Measurements from ENCODE around the gene ISX. TPM values are rescaled to one million over a fixed set of nuclear protein-coding genes. Genes with fewer than 3 reads are reported as not detected.

Gene ISX
- total and polyA plus RNA-seq, 2 donors (not counting 1 experiment from before 2014, with no cell fraction given): not detected

DNA sequence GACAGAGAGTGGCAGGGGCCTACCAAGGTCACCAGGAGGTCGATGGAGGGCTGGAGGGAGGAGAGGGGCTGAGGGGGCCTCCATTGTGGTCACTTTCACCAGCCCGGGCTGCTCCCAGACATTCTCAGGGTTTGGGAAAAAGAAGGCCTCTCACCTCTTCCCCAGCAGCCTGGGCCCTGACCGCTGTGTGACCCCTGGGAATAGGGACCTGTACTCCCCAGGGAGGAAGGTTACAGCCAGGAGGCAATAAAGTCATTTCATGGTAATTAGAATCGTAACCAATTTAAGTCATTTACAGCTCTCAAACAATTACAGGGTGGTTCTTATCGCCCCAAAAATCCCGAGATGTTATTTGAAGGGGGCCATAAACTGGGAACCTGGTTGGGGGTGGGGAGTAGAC is 37.8 kb downstream of the ISX start:
- Histone ChIP-seq H3K27ac (ENCODE audit: low read length in 2 of 2) (no peak overlapping the region), H3K4me2 (replicated peaks; ENCODE audit: low read depth, low read length, poor library complexity, severe bottlenecking) (no peak overlapping the region), H3K4me3 (ENCODE audit: control extremely low read depth in 1 of 5, extremely low read depth in 1 of 5, insufficient read depth in 1 of 5, low read depth in 2 of 5, low read length in 4 of 5) (no peak overlapping the region), H2AFZ (ENCODE audit: insufficient read depth, low read depth, low read length, poor library complexity, severe bottlenecking) (no peak overlapping the region), H3K79me2 (ENCODE audit: control insufficient read depth, insufficient read depth, low read length) (no peaks in the 10 kb centered on the region), H3K27me3 (replicated peaks in 1 of 4; ENCODE audit: control extremely low read depth in 1 of 4, control insufficient read depth in 3 of 4, insufficient read depth in 4 of 4, low read length in 3 of 4) (peaks cover 0 to 6% (median 2%) of the 10 kb centered on the region in 4 experiments), H3K9ac (ENCODE audit: low read length) (no peak overlapping the region), H3K4me1 (ENCODE audit: control insufficient read depth in 2 of 2, insufficient read depth in 2 of 2, low read length in 2 of 2) (no peaks in the 10 kb centered on the region), H3K9me3 (ENCODE audit: control extremely low read depth in 1 of 3, control insufficient read depth in 2 of 3, insufficient read depth in 1 of 3, low read length in 2 of 3) (peaks cover 1 to 6% (median 6%) of the 10 kb centered on the region in 3 donors), H4K20me1 (ENCODE audit: control insufficient read depth, insufficient read depth, low read length, poor library complexity, severe bottlenecking) (no peaks in the 10 kb centered on the region), H3K36me3 (replicated peaks in 1 of 2; ENCODE audit: control extremely low read depth in 1 of 2, control insufficient read depth in 1 of 2, extremely low read depth in 1 of 2, insufficient read depth in 2 of 2, low read length in 1 of 2) (no peaks in the 10 kb centered on the region)
- intact Hi-C loops (cut with micrococcal nuclease): no loop called here
- DNase-seq (no peak), ATAC-seq (ENCODE audit: low read depth) (no peak)
- peaks cover 2% of the 10 kb centered on the region for H3K9me3 Mint-ChIP-seq (ENCODE audit: insufficient read depth)
- H3K4me1 Mint-ChIP-seq: no peaks in the 10 kb centered on the region
- no peak overlapping the region for H3K4me3 Mint-ChIP-seq
- WGBS (ENCODE audit: insufficient coverage): no CpG with 5 or more reads among the region's 6 CpGs
- TF ChIP-seq EZH2 (IDR thresholded peaks at IDR 0.05; ENCODE audit: borderline replicate concordance, insufficient read depth, low read depth, low read length, poor library complexity, severe bottlenecking) (no peak), CTCF (IDR thresholded peaks at IDR 0.05) (no peak)
- POLR2A ChIA-PET: no interaction called here
- CTCF ChIA-PET: no interaction called here
- no peak overlapping the region for H3K27ac Mint-ChIP-seq
- H3K27me3 Mint-ChIP-seq: peaks cover 30% of the 10 kb centered on the region

DNA sequence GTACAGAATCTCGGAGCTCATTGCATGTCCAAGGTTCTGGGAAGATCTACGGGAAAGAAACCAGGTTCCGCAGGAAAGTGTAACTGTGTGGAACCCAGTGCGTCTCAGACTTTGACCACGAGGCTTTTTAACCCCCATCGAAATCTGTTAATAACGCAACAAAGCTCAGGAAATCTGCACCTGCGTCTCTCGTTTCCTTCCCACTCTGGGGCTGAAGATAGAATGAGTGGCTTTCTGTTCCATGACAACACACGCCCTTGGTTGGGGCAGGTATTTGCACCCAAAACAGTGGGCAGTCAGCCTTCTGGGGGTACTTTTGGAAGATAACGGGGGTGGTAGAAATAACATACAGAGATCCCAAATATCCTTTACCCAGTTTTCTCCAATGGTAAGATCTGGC is 38.5 kb downstream of the ISX start:
- Histone ChIP-seq H2AFZ (ENCODE audit: insufficient read depth, low read depth, low read length, poor library complexity, severe bottlenecking) (no peak overlapping the region), H3K4me3 (ENCODE audit: control extremely low read depth in 1 of 5, extremely low read depth in 1 of 5, insufficient read depth in 1 of 5, low read depth in 2 of 5, low read length in 4 of 5) (no peak overlapping the region), H3K36me3 (replicated peaks in 1 of 2; ENCODE audit: control extremely low read depth in 1 of 2, control insufficient read depth in 1 of 2, extremely low read depth in 1 of 2, insufficient read depth in 2 of 2, low read length in 1 of 2) (no peaks in the 10 kb centered on the region), H3K9me3 (ENCODE audit: control extremely low read depth in 1 of 3, control insufficient read depth in 2 of 3, insufficient read depth in 1 of 3, low read length in 2 of 3) (peaks cover 2 to 6% (median 6%) of the 10 kb centered on the region in 3 donors), H3K4me2 (replicated peaks; ENCODE audit: low read depth, low read length, poor library complexity, severe bottlenecking) (no peak overlapping the region), H3K4me1 (ENCODE audit: control insufficient read depth in 2 of 2, insufficient read depth in 2 of 2, low read length in 2 of 2) (no peaks in the 10 kb centered on the region), H3K27ac (ENCODE audit: low read length in 2 of 2) (no peak overlapping the region), H3K9ac (ENCODE audit: low read length) (no peak overlapping the region), H3K27me3 (replicated peaks in 1 of 4; ENCODE audit: control extremely low read depth in 1 of 4, control insufficient read depth in 3 of 4, insufficient read depth in 4 of 4, low read length in 3 of 4) (peaks cover 0 to 6% (median 2%) of the 10 kb centered on the region in 4 experiments), H3K79me2 (ENCODE audit: control insufficient read depth, insufficient read depth, low read length) (no peaks in the 10 kb centered on the region), H4K20me1 (ENCODE audit: control insufficient read depth, insufficient read depth, low read length, poor library complexity, severe bottlenecking) (no peaks in the 10 kb centered on the region)
- no peak for ATAC-seq (ENCODE audit: low read depth)
- H3K27me3 Mint-ChIP-seq: peaks cover 32% of the 10 kb centered on the region
- ChIA-PET POLR2A (no interaction called here), CTCF (no interaction called here)
- WGBS (ENCODE audit: insufficient coverage): 58% methylated on average over 6 of the region's 11 CpGs
- H3K9me3 Mint-ChIP-seq (ENCODE audit: insufficient read depth): peaks cover 6% of the 10 kb centered on the region
- no peak for TF ChIP-seq EZH2 (IDR thresholded peaks at IDR 0.05; ENCODE audit: borderline replicate concordance, insufficient read depth, low read depth, low read length, poor library complexity, severe bottlenecking)
- no peak for TF ChIP-seq CTCF (IDR thresholded peaks at IDR 0.05)
- intact Hi-C loops (cut with micrococcal nuclease): no loop called here
- H3K4me1 Mint-ChIP-seq: no peaks in the 10 kb centered on the region
- no peak for DNase-seq
- no peak overlapping the region for H3K4me3 Mint-ChIP-seq
- H3K27ac Mint-ChIP-seq: no peak overlapping the region
